Spleen (tissue), 11 donors: Measurements from ENCODE around the gene SLC17A3. TPM values are rescaled to one million over a fixed set of nuclear protein-coding genes. Genes with fewer than 3 reads are reported as not detected.

ENCODE experiments used
- DNase-seq: peaks from one replicate; pipeline ENCODE4 v3.0.0-alpha.2; 2020
- H3K27ac ChIP-seq, 8 donors: fragments of 200-600 bp; sonication (generic) in 7 of 8; 1 replicate in 4 of 8; 2 replicates in 4 of 8; pipeline versions ENCODE4 v1.5.0 to v1.8.0; 2016 to 2021; ENCODE audit warnings: inconsistent platforms in 4 of 8, mild to moderate bottlenecking in 4 of 8, moderate library complexity in 1 of 8
- H3K27me3 ChIP-seq, 7 donors: fragments of 200-600 bp; sonication (generic) in 6 of 7; replicated peaks in 1 of 7; 1 replicate in 4 of 7; 2 replicates in 3 of 7; pipeline versions ENCODE4 v1.5.0 to v1.8.0; 2016 to 2021; ENCODE audit warnings: inconsistent platforms in 3 of 7, mild to moderate bottlenecking in 1 of 7
- H3K36me3 ChIP-seq, 6 donors: fragments of 200-600 bp; sonication (generic) in 5 of 6; 1 replicate in 4 of 6; 2 replicates in 2 of 6; pipeline versions ENCODE4 v1.5.0 to v1.8.0; 2016 to 2021; ENCODE audit warnings: inconsistent platforms in 2 of 6
- H3K4me1 ChIP-seq, 6 donors: fragments of 200-600 bp; sonication (generic) in 5 of 6; 1 replicate in 3 of 6; 2 replicates in 3 of 6; pipeline versions ENCODE4 v1.5.0 to v1.8.0; 2016 to 2021; ENCODE audit warnings: inconsistent platforms in 3 of 6
- H3K4me3 ChIP-seq, 8 donors: fragments of 200-600 bp; sonication (generic) in 7 of 8; 1 replicate in 4 of 8; 2 replicates in 4 of 8; pipeline versions ENCODE4 v1.5.0 to v1.8.0; 2016 to 2021; ENCODE audit warnings: inconsistent platforms in 4 of 8, mild to moderate bottlenecking in 4 of 8, moderate library complexity in 2 of 8
- H3K9me3 ChIP-seq, 8 donors: fragments of 200-600 bp; sonication (generic) in 7 of 8; 1 replicate in 4 of 8; 2 replicates in 4 of 8; pipeline versions ENCODE4 v1.5.0 to v1.8.0; 2016 to 2021; ENCODE audit warnings: inconsistent platforms in 4 of 8
- CTCF ChIP-seq, 11 experiments: fragments of 200-600 bp in 7 of 11; fragments of 450-650 bp in 4 of 11; sonication (generic) in 4 of 11; IDR thresholded peaks in 8 of 11; conservative IDR thresholded peaks in 3 of 11; 1 replicate in 7 of 11; 2 replicates in 4 of 11; pipeline versions ENCODE4 v1.4.0 to v1.8.0; 2016 to 2021; ENCODE audit warnings: antibody characterized with exemption in 11 of 11, inconsistent platforms in 4 of 11, mild to moderate bottlenecking in 1 of 11
- POLR2A ChIP-seq, 3 donors: fragments of 450-650 bp; IDR thresholded peaks; one replicate each; pipeline ENCODE4 v1.5.1; 2017; ENCODE audit warnings: antibody characterized with exemption in 3 of 3, mild to moderate bottlenecking in 1 of 3
- POLR2AphosphoS5 ChIP-seq, 3 donors: sonication (generic); formaldehyde crosslinking; IDR thresholded peaks; one replicate each; pipeline ENCODE4 v1.5.1; 2017; ENCODE audit warnings: antibody characterized with exemption in 3 of 3
- WGBS, 5 donors: extraction: QIAGEN DNeasy Blood & Tissue Kit in 3 of 5; methylation state at CpG; one replicate each; pipeline versions ENCODE4 v1.1.5 to v1.1.7; 2013 to 2018; 5-methylcytosine and 5-hydroxymethylcytosine counted together
- intact Hi-C: fragments of 100-400 bp; cut with DNase I; formaldehyde crosslinking; loops from one replicate; pipeline ENCODE4 v1.15.0; 2023; ENCODE audit warnings: low total_unique reads
- polyA plus RNA-seq, 3 donors: library from polyadenylated mRNA; stranded (reverse); fragments of 200-250 nt; gene quantifications; one replicate each; pipeline ENCODE4 v1.2.1, GENCODE V29; 2013
- total RNA-seq, 7 donors: library from RNA; depleted of rRNA in 3 of 7; stranded (reverse); fragments of >200 nt in 3 of 7; fragmentation: NEBNext Ultra II Directional in 4 of 7; extraction: Animal tissue kit (Norgen Biotek cat#: 25700) in 4 of 7; gene quantifications; one replicate each; pipeline versions ENCODE4 v1.1.0 to v1.2.1, GENCODE V29; 2016 to 2021
- donor health status: healthy with polysubstance abuse.
- donor health status: DM: no; HTN: no; CAD: no; lungs with moderate emphysema.
- donor health status: DM: no; HTN: no; CAD: no.
- donor health status: Bipolar disorder and iron deficiency.
- donor health status: healthy.
- donor health status: DM: no; HTN: no; CAD: no.
- donor health status: DM: yes; HTN: yes; CAD: no.

SLC17A3 gene
- total and polyA plus RNA-seq, 10 donors = 0.11 TPM; not detected in 9

- DNase-seq = no peak
- 65 to 84% (median 73%) methylated on average over 5 of the region's 5 CpGs for WGBS, 5 donors
- intact Hi-C loops = no loop called here
- Histone ChIP-seq H3K4me3 (no peak overlapping the region), H3K27ac (no peak overlapping the region), H3K27me3 (no peaks in the 10 kb centered on the region), H3K36me3 (no peaks in the 10 kb centered on the region), H3K9me3 (no peaks in the 10 kb centered on the region), H3K4me1 (no peaks in the 10 kb centered on the region)
- TF ChIP-seq POLR2A (IDR thresholded peaks at IDR 0.05) (no peak), POLR2AphosphoS5 (IDR thresholded peaks at IDR 0.05) (no peak), CTCF (IDR thresholded peaks at IDR 0.05 in 8 of 11, conservative IDR thresholded peaks at IDR 0.05 in 3 of 11) (no peak)
Measured at GRCh38 chr6:25918083-25918683, 44.1 kb upstream of the SLC17A3 start.

GRCh38 chr6:25916789-25917490 is 42.9 kb upstream of the SLC17A3 start:
- TF ChIP-seq POLR2AphosphoS5 (IDR thresholded peaks at IDR 0.05) = no peak
- no peak for TF ChIP-seq CTCF (IDR thresholded peaks at IDR 0.05 in 8 of 11, conservative IDR thresholded peaks at IDR 0.05 in 3 of 11)
- TF ChIP-seq POLR2A (IDR thresholded peaks at IDR 0.05) = no peak
- no peak for DNase-seq
- 82 to 92% (median 86%) methylated on average over 7 of the region's 7 CpGs for WGBS, 5 donors
- Histone ChIP-seq H3K27me3 (no peaks in the 10 kb centered on the region), H3K36me3 (no peaks in the 10 kb centered on the region), H3K4me3 (no peak overlapping the region), H3K9me3 (no peaks in the 10 kb centered on the region), H3K4me1 (no peaks in the 10 kb centered on the region), H3K27ac (no peak overlapping the region)
- intact Hi-C loops = no loop called here

GRCh38 chr6:25916330-25916729 is 42.3 kb upstream of the SLC17A3 start:
- Histone ChIP-seq H3K27me3 (no peaks in the 10 kb centered on the region), H3K36me3 (no peaks in the 10 kb centered on the region), H3K4me1 (no peaks in the 10 kb centered on the region), H3K9me3 (no peaks in the 10 kb centered on the region), H3K4me3 (no peak overlapping the region), H3K27ac (no peak overlapping the region)
- DNase-seq = no peak
- TF ChIP-seq CTCF (IDR thresholded peaks at IDR 0.05 in 8 of 11, conservative IDR thresholded peaks at IDR 0.05 in 3 of 11) (no peak), POLR2A (IDR thresholded peaks at IDR 0.05) (no peak), POLR2AphosphoS5 (IDR thresholded peaks at IDR 0.05) (no peak)
- intact Hi-C loops = no loop called here
- WGBS, 5 donors = 69 to 85% (median 81%) methylated on average over 3 of the region's 3 CpGs

- no peak for DNase-seq
- Histone ChIP-seq H3K9me3 (no peaks in the 10 kb centered on the region), H3K4me1 (no peaks in the 10 kb centered on the region), H3K36me3 (no peaks in the 10 kb centered on the region), H3K27ac (no peak overlapping the region), H3K27me3 (no peaks in the 10 kb centered on the region), H3K4me3 (no peak overlapping the region)
- TF ChIP-seq POLR2A (IDR thresholded peaks at IDR 0.05) (no peak), POLR2AphosphoS5 (IDR thresholded peaks at IDR 0.05) (no peak), CTCF (IDR thresholded peaks at IDR 0.05 in 8 of 11, conservative IDR thresholded peaks at IDR 0.05 in 3 of 11) (no peak)
- WGBS, 5 donors = 56 to 82% (median 79%) methylated on average over 3 of the region's 3 CpGs
- intact Hi-C loops = no loop called here
Measured at GRCh38 chr6:25913741-25914140, 39.7 kb upstream of the SLC17A3 start.
